ENCODE results near the gene RAB4A.

DNA sequence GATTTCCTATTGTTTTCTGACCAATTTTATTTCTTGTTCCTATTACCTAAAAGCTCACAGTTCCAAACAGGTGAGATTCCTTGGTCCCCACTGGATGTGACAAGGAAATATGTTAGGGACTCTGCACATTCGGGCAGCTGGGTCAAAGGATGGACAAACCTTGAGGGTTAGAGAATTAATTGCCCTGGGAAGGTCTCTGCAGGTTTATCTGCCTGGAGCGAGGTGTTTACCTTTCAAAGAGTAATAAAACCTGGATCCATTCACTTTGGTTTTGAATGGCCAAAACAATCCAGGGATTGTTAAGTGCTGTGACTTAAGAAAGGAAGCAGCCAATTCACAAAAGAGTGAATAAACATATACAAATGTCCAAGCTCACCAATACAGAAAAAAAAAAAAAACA, 33.6 kb upstream of the RAB4A start:
- TF ChIP-seq, protein P1, sequence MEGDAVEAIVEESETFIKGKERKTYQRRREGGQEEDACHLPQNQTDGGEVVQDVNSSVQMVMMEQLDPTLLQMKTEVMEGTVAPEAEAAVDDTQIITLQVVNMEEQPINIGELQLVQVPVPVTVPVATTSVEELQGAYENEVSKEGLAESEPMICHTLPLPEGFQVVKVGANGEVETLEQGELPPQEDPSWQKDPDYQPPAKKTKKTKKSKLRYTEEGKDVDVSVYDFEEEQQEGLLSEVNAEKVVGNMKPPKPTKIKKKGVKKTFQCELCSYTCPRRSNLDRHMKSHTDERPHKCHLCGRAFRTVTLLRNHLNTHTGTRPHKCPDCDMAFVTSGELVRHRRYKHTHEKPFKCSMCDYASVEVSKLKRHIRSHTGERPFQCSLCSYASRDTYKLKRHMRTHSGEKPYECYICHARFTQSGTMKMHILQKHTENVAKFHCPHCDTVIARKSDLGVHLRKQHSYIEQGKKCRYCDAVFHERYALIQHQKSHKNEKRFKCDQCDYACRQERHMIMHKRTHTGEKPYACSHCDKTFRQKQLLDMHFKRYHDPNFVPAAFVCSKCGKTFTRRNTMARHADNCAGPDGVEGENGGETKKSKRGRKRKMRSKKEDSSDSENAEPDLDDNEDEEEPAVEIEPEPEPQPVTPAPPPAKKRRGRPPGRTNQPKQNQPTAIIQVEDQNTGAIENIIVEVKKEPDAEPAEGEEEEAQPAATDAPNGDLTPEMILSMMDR (IDR thresholded peaks at IDR 0.05), result no peak
- no peak for TF ChIP-seq EZH2 (IDR thresholded peaks at IDR 0.05)
